Fibroblast of skin of left biceps (primary cell): ENCODE data around the gene FILIP1L.

Source experiments
- DNase-seq, 2 experiments: peaks; one replicate each; pipeline ENCODE4 v3.0.0-alpha.2; 2013; ENCODE audit warnings: low read depth in 2 of 2

The FILIP1L gene

GRCh38 chr3:100009276-100010086 lies 104.8 kb downstream of the FILIP1L start:
- DNase-seq, result no peak

GRCh38 chr3:100008081-100008698 lies 106.1 kb downstream of the FILIP1L start:
- DNase-seq, result no peak

GRCh38 chr3:100007313-100007712 lies 107.0 kb downstream of the FILIP1L start:
- no peak for DNase-seq

- DNase-seq, result no peak
These were observed 107.6 kb downstream of the FILIP1L start for GRCh38 chr3:100006570-100007271.

GRCh38 chr3:100005665-100006393 lies 108.5 kb downstream of the FILIP1L start:
- no peak for DNase-seq

GRCh38 chr3:100004931-100005330 lies 109.4 kb downstream of the FILIP1L start:
- DNase-seq, result no peak

GRCh38 chr3:100003609-100004503 lies 110.4 kb downstream of the FILIP1L start:
- no peak for DNase-seq

- peak; percentile 64 to 68 for DNase-seq
These were observed 111.5 kb downstream of the FILIP1L start for GRCh38 chr3:100002599-100003350.

- DNase-seq, result no peak
These were observed 112.6 kb downstream of the FILIP1L start for GRCh38 chr3:100001526-100002270.

- no peak for DNase-seq
These were observed 113.2 kb downstream of the FILIP1L start for GRCh38 chr3:100001083-100001482.

- DNase-seq, result no peak
These were observed 114.8 kb downstream of the FILIP1L start for GRCh38 chr3:99999536-99999935.

GRCh38 chr3:99997293-99997692 lies 117.0 kb downstream of the FILIP1L start:
- no peak for DNase-seq

GRCh38 chr3:99990179-99990578 lies 124.1 kb downstream of the FILIP1L start:
- DNase-seq, result no peak

- no peak for DNase-seq
These were observed 129.6 kb downstream of the FILIP1L start for GRCh38 chr3:99984668-99985067.

GRCh38 chr3:99984139-99984538 lies 130.2 kb downstream of the FILIP1L start:
- no peak for DNase-seq

GRCh38 chr3:99982650-99983049 lies 131.7 kb downstream of the FILIP1L start:
- DNase-seq, result no peak

- DNase-seq, result no peak
These were observed 133.2 kb downstream of the FILIP1L start for GRCh38 chr3:99981138-99981537.

GRCh38 chr3:99980606-99981005 lies 133.7 kb downstream of the FILIP1L start:
- no peak for DNase-seq

GRCh38 chr3:99978221-99978620 lies 136.1 kb downstream of the FILIP1L start:
- DNase-seq, result no peak

- no peak for DNase-seq
These were observed 137.7 kb downstream of the FILIP1L start for GRCh38 chr3:99976584-99976983.
